OCI-LY1 (cell line): ENCODE measurements around the gene OR51G1.

Experiments used
- H2AFZ ChIP-seq: fragments of 200-600 bp; sonication (generic), shearing (Covaris generic); 2 replicates; pipeline ENCODE4 v1.6.0; 2014; ENCODE audit warnings: antibody characterized with exemption, mild to moderate bottlenecking, low read length
- H3F3A ChIP-seq: fragments of 200-600 bp; sonication (generic), shearing (Covaris generic); 2 replicates; pipeline ENCODE4 v1.6.0; 2014; ENCODE audit warnings: mild to moderate bottlenecking, antibody characterized with exemption, low read length, moderate library complexity; ENCODE audit not compliant: insufficient read depth
- H3K27ac ChIP-seq: fragments of 200-600 bp; sonication (generic); 2 replicates; pipeline ENCODE4 v1.5.1; 2014; ENCODE audit warnings: low read length, mixed run types, mild to moderate bottlenecking, low read depth; ENCODE audit not compliant: poor library complexity, severe bottlenecking
- H3K27me3 ChIP-seq: fragments of 200-600 bp; sonication (generic); 2 replicates; pipeline ENCODE4 v1.6.0; 2014; ENCODE audit warnings: antibody characterized with exemption, mild to moderate bottlenecking, low read length, moderate library complexity; ENCODE audit not compliant: insufficient read depth
- H3K36me3 ChIP-seq: fragments of 200-600 bp; sonication (generic); 2 replicates; pipeline ENCODE4 v1.6.1; 2014; ENCODE audit warnings: mild to moderate bottlenecking, antibody characterized with exemption, low read length, moderate library complexity, mixed read lengths; ENCODE audit not compliant: insufficient read depth
- H3K4me1 ChIP-seq: fragments of 200-600 bp; sonication (generic); 2 replicates; pipeline ENCODE4 v1.5.1; 2014; ENCODE audit warnings: mild to moderate bottlenecking, low read length, moderate library complexity; ENCODE audit not compliant: insufficient read depth, severe bottlenecking
- H3K4me2 ChIP-seq: fragments of 200-600 bp; sonication (generic), shearing (Covaris generic); 2 replicates; pipeline ENCODE4 v1.6.1; 2014; ENCODE audit warnings: low read length
- H3K4me3 ChIP-seq: fragments of 200-600 bp; sonication (generic); 2 replicates; pipeline ENCODE4 v1.5.1; 2014; ENCODE audit warnings: low read length, low read depth, mild to moderate bottlenecking, mixed read lengths; ENCODE audit not compliant: poor library complexity, severe bottlenecking
- H3K79me2 ChIP-seq: fragments of 200-600 bp; shearing (Covaris generic); 2 replicates; pipeline ENCODE4 v1.6.1; 2016; ENCODE audit warnings: mixed run types, low read length, mixed read lengths; ENCODE audit not compliant: insufficient read depth
- H3K9ac ChIP-seq: fragments of 200-600 bp; sonication (generic), shearing (Covaris generic); 2 replicates; pipeline ENCODE4 v1.6.1; 2014; ENCODE audit warnings: mild to moderate bottlenecking, low read length, mixed read lengths
- H3K9me2 ChIP-seq: fragments of 200-600 bp; sonication (generic), shearing (Covaris generic); 2 replicates; pipeline ENCODE4 v1.6.1; 2014; ENCODE audit warnings: low read depth, mild to moderate bottlenecking, low read length, mixed read lengths
- H3K9me3 ChIP-seq: fragments of 200-600 bp; shearing (Covaris generic); 2 replicates; pipeline ENCODE4 v1.6.1; 2014; ENCODE audit warnings: low read length, mixed read lengths
- H4K20me1 ChIP-seq: fragments of 200-600 bp; sonication (generic), shearing (Covaris generic); 2 replicates; pipeline ENCODE4 v1.6.0; 2016; ENCODE audit warnings: mild to moderate bottlenecking, low read length; ENCODE audit not compliant: insufficient read depth
- CTCF ChIP-seq: fragments of 200-600 bp; sonication (generic), shearing (Covaris generic); IDR thresholded peaks from 2 replicates; pipeline ENCODE4 v1.5.1; 2017; ENCODE audit warnings: mild to moderate bottlenecking, antibody characterized with exemption, low read length, moderate library complexity, mixed read lengths
- EZH2 ChIP-seq: fragments of 200-600 bp; sonication (generic), shearing (Covaris generic); IDR thresholded peaks from 2 replicates; pipeline ENCODE4 v1.8.0; 2017; ENCODE audit warnings: borderline replicate concordance, mixed run types, mild to moderate bottlenecking, antibody characterized with exemption, low read length, moderate library complexity, mixed read lengths

The OR51G1 gene

GRCh38 chr11:4891996-4892640 lies 32.0 kb downstream of the OR51G1 start:
- Histone ChIP-seq H3K4me1 (no peaks in the 10 kb centered on the region), H4K20me1 (no peaks in the 10 kb centered on the region), H2AFZ (no peak overlapping the region), H3K4me3 (no peak overlapping the region), H3K27ac (no peak overlapping the region), H3K9me3 (no peaks in the 10 kb centered on the region), H3K79me2 (no peaks in the 10 kb centered on the region), H3F3A (no peaks in the 10 kb centered on the region), H3K36me3 (no peaks in the 10 kb centered on the region), H3K4me2 (no peak overlapping the region), H3K27me3 (no peaks in the 10 kb centered on the region), H3K9ac (no peak overlapping the region), H3K9me2 (no peaks in the 10 kb centered on the region)
- TF ChIP-seq EZH2 (no peak), CTCF (no peak)

- Histone ChIP-seq H3K4me1 (no peaks in the 10 kb centered on the region), H3K9ac (no peak overlapping the region), H3F3A (no peaks in the 10 kb centered on the region), H3K27ac (no peak overlapping the region), H3K27me3 (no peaks in the 10 kb centered on the region), H3K9me2 (no peaks in the 10 kb centered on the region), H4K20me1 (no peaks in the 10 kb centered on the region), H2AFZ (no peak overlapping the region), H3K79me2 (no peaks in the 10 kb centered on the region), H3K9me3 (no peaks in the 10 kb centered on the region), H3K36me3 (no peaks in the 10 kb centered on the region), H3K4me2 (no peak overlapping the region), H3K4me3 (no peak overlapping the region)
- no peak for TF ChIP-seq EZH2
- no peak for TF ChIP-seq CTCF
Measured at GRCh38 chr11:4890279-4890678, 33.9 kb downstream of the OR51G1 start.

GRCh38 chr11:4887591-4887990 lies 36.5 kb downstream of the OR51G1 start:
- no peaks in the 10 kb centered on the region for H3K27me3 ChIP-seq
- no peaks in the 10 kb centered on the region for H3K9me3 ChIP-seq
- no peak overlapping the region for H2AFZ ChIP-seq
- H3K4me3 ChIP-seq: no peak overlapping the region
- no peaks in the 10 kb centered on the region for H3K4me1 ChIP-seq
- no peaks in the 10 kb centered on the region for H3K79me2 ChIP-seq
- H3F3A ChIP-seq: no peaks in the 10 kb centered on the region
- H3K9ac ChIP-seq: no peak overlapping the region
- no peaks in the 10 kb centered on the region for H3K9me2 ChIP-seq
- H3K4me2 ChIP-seq: no peak overlapping the region
- no peaks in the 10 kb centered on the region for H4K20me1 ChIP-seq
- TF ChIP-seq EZH2: no peak
- TF ChIP-seq CTCF: no peak
- H3K27ac ChIP-seq: no peak overlapping the region
- H3K36me3 ChIP-seq: no peaks in the 10 kb centered on the region
